ENCODE results near the gene SLC22A14.
"Not testable (repeated sequence)": the region's sequence is repeated elsewhere in the genome, so short reads cannot be mapped to it uniquely, and the experiment has no call there.

SLC22A14 gene

DNA sequence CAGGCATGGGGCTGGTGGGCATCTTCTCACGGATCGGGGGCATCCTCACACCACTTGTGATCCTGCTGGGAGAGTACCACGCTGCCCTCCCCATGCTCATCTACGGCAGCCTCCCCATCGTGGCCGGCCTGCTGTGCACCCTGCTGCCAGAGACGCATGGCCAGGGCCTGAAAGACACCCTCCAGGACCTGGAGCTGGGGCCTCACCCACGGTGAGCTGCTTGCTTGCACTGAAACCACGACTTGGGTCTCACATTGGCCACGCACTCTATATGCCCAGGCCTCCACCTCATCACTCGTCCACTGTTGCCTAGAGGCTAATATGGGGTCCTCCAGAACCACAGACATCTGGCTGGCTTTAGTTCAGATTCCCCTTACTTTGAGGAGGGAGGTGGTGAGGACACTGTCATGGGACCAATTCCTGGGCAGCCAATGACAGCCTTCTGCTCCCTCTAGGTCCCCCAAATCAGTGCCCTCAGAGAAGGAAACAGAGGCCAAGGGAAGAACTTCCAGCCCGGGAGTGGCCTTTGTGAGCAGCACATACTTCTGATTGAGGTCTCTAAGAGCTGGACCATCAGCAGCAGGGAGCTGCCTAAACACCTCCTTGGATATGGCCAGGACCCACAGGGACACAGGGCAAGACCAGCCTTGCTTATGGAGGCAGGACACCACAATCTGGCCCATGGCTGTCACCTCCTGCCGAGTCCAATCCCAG is 5.0 kb upstream of the SLC22A14 start:
- TF ChIP-seq, protein P1, sequence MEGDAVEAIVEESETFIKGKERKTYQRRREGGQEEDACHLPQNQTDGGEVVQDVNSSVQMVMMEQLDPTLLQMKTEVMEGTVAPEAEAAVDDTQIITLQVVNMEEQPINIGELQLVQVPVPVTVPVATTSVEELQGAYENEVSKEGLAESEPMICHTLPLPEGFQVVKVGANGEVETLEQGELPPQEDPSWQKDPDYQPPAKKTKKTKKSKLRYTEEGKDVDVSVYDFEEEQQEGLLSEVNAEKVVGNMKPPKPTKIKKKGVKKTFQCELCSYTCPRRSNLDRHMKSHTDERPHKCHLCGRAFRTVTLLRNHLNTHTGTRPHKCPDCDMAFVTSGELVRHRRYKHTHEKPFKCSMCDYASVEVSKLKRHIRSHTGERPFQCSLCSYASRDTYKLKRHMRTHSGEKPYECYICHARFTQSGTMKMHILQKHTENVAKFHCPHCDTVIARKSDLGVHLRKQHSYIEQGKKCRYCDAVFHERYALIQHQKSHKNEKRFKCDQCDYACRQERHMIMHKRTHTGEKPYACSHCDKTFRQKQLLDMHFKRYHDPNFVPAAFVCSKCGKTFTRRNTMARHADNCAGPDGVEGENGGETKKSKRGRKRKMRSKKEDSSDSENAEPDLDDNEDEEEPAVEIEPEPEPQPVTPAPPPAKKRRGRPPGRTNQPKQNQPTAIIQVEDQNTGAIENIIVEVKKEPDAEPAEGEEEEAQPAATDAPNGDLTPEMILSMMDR (IDR thresholded peaks at IDR 0.05; ENCODE audit: borderline replicate concordance, insufficient read depth, low read depth, low read length) = no peak
- H3K4me3 ChIP-seq (ENCODE audit: low read depth, low read length) = no peak overlapping the region

DNA sequence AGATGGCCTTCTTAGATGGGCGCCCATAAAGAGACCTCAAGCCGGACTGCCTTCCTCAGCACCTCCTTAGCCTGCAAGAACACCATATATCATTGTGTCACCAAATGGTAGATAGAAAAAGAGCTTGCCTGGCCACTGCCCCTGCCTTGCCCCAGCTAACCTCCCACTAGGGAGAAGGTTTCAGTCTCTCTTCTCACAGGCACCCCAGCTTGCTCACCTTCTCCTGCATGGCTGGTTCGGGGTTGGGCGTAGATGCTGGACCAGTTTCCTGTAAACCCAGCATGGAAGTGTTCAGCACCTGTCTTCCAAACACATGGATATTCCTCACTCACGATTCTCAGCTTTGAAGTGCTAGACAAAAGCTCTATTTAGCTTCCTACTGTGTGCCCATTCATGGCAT is 3.3 kb upstream of the SLC22A14 start:
- TF ChIP-seq, protein P1 (IDR thresholded peaks at IDR 0.05; ENCODE audit: borderline replicate concordance, insufficient read depth, low read depth, low read length) = no peak
- H3K4me3 ChIP-seq (ENCODE audit: low read depth, low read length) = no peak overlapping the region

DNA sequence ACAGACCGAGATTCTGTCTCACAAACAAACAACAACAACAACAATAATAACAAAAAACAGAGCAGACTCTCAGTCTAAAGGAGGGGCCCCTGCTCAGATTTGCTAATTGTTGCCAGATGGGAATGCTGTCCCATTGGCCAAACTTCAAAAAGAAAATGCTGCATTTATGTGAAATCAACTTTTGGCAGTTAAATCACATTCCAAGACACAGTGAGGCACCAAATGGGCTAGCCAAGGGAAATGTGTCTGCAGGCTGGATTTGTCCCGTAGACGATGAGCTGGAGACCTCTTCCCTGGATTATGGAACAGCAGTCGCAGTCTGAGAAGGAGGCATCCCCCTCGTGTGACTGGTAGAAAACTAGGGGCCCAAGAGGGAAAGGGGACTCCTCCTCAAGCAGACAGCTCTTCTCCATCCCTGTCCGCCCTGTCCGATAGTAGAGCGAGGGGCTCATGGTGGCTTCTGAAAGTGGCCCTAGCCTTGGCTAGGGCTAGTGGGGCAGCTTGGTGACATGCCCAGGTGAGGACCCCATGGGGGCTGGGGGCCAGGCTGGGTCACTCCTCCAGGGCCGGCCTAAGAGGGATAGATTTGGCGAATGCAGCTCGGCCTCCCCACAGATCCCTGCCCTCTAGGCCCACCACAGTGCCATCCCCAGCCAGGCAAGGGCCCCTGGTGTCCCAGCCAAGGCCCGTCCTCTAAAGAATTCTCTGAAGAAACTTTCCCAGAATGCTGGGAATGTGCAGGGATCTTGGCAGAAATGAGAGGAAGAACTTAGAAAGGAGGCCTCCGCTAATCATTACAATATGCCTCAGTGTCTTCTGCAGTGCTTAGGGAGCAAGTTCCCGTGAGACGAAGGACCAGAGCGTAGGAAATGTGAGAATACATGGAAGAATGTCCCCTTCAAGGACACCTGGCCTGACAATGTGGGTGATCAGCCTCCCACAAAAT is 2.0 kb downstream of the SLC22A14 start:
- H3K4me3 ChIP-seq (ENCODE audit: low read depth, low read length) = no peak overlapping the region
- TF ChIP-seq, protein P1 (IDR thresholded peaks at IDR 0.05; ENCODE audit: borderline replicate concordance, insufficient read depth, low read depth, low read length) = no peak

DNA sequence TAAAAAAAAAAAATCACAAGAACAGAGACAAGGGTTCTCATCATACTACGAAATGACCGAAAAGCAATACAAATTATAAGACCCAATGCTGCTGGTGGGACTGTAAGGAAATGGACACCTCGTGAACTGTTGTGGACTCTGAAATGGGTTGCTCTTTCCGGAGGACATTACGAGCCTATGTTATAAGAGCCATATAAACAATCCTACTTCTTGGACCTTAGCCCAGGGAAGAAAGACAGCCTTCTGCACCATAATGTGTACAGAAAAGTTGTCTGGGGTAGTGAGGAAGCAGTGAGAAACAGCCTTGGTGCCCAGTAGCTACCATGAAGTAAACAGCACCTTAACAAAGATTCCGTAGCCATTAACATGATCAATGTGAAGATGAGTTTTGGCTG is 2.7 kb downstream of the SLC22A14 start:
- TF ChIP-seq, protein P1 (IDR thresholded peaks at IDR 0.05; ENCODE audit: borderline replicate concordance, insufficient read depth, low read depth, low read length) = no peak
- H3K4me3 ChIP-seq (ENCODE audit: low read depth, low read length) = no peak overlapping the region

DNA sequence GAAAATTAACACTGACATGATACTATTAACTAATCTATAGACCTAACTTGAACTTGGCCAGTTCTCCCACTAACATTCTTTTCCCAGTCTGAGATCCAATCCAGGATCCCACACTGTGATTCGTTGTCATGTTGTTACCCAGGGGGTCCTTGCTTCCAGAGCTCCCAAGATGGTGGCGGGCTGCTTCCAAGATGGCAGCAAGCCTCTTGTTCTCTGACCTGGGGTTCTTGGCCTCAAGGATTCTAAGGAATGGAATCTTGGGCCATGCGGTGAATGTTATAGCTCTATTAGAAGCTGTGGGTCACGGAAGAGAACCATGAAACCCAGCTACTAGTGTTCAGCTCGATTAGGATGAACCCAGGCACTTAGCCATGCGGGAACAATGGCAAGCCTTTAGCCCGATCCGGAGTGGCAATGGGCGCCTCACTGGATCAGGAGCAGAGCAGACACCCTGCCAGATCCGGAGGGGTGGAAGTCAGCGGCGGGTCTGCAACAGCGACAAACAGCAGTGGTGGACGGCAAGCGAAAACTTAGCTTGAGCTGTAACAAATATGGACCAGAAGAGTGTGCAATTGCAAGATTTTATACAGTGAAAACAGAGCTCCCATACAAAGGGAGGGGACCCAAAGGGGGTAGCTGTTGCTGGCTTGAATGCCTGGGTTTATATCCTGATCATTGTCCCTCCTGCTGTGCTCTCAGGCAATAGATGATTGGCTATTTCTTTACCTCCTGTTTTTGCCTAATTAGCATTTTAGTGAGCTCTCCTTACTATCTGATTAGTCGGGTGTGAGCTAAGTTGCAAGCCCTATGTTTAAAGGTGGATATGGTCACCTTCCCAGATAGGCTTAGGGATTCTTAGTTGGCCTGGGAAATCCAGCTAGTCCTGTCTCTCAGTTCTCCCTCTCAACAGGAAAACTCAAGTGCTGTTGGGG is 7.5 kb downstream of the SLC22A14 start:
- not testable (repeated sequence) for H3K4me3 ChIP-seq (ENCODE audit: low read depth, low read length)

DNA sequence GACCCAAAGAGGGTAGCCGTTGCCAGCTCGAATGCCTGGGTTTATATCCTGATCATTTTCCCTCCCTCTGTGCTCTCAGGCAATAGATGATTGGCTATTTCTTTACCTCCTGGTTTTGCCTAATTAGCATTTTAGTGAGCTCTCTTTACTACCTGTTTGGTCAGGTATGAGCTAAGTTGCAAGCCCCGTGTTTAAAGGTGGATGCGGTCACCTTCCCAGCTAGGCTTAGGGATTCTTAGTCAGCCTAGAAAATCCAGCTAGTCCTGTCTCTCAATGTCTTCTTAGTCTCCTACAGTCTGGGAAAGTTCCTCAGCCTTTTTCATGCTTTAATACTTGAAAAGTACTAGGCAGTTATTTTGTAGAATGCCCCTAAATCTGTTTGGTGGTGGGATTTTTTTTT is 15.0 kb downstream of the SLC22A14 start:
- H3K4me3 ChIP-seq (ENCODE audit: low read depth, low read length) = not testable (repeated sequence)

DNA sequence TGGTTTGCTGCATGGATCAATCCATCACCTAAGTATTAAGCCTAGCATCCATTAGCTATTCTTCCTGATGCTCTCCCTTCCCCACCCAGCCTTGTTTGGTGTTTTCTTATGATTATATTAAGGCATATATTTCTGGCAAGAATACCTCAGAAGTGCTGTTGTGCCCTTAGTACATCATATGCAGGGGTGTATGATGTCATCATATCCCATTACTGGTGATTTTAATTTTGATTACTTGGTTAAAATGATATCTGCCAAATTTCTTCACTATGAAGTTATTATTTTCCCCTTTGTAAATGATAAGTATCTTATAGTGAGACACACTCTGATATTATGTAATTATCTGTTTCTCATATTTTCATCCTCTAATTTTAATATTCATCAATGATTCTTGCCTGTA is 15.4 kb downstream of the SLC22A14 start:
- TF ChIP-seq, protein P1 (IDR thresholded peaks at IDR 0.05; ENCODE audit: borderline replicate concordance, insufficient read depth, low read depth, low read length) = no peak
- H3K4me3 ChIP-seq (ENCODE audit: low read depth, low read length) = no peak overlapping the region
